Fibroblast of skin of abdomen (primary cell): ENCODE data around the gene PUS1.
"Not testable (repeated sequence)": the region's sequence is repeated elsewhere in the genome, so short reads cannot be mapped to it uniquely, and the experiment has no call there.

Source experiments
- DNase-seq: peaks from one replicate; pipeline ENCODE4 v3.0.0-alpha.2; 2013

PUS1 gene

GRCh38 chr12:131963381-131963780 lies 34.3 kb downstream of the PUS1 start:
- no peak for DNase-seq

DNA sequence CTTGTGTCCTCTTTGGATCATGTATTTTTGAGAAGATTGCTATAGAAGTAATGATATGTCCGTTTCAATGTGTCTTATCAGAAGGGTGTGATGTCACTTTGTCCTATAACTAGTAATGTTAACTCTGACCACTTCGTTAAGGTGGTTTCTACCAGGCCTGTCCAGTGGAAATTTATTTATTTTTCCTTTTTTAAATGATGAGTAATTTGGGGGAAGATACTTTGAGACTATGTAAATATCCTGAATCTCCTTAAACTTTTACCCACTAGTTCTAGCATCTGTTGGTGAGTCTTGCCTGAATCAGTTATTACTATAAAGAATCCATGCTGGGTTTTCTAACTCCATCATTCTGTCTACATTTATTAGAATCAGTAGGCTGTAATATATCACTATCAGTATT lies 36.0 kb downstream of the PUS1 start:
- no peak for DNase-seq

DNA sequence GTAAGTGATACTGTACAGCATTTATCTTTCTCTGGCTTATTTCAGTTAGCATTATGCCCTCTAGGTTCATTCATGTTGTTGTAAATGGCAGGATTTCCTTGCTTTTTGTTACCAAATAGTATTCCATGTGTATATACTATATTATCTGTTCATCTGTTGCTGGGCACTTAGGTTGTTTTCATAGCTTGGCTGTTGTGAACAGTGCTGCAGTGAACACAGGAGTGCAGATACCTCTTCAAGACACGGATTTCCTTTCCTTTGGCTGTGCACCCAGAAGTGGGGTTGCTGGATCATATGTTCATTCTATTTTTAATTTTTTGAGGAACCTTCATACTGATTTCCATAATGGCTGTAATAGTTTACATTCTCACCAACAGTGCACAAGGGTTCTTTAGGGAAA lies 42.1 kb downstream of the PUS1 start:
- no peak for DNase-seq

GRCh38 chr12:131975228-131975627 lies 46.2 kb downstream of the PUS1 start:
- no peak for DNase-seq

GRCh38 chr12:131979606-131980005 lies 50.5 kb downstream of the PUS1 start:
- no peak for DNase-seq

- DNase-seq, result no peak
Measured at GRCh38 chr12:131980263-131980662, 51.2 kb downstream of the PUS1 start.

DNA sequence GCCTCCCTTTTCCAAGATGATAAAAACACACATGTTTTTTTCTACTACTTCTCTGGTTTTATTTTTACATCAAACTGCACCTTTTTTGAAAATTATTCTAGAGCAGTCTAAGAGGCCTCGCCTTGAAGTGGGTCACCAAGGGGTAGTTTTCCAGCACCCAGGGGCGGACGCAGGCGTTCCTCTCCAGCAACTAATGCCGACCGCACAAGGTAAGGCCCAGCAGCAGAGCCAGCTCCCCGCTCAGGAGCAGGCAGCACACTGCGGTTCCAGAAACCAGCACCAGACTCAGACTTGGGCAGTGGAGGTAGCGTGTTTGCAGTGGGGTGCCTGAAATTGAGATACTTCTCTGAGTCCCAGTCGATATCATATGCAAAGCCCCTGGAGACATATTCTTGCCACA lies 52.3 kb downstream of the PUS1 start:
- no peak for DNase-seq

- DNase-seq, result no peak
Measured at GRCh38 chr12:131982041-131982440, 53.0 kb downstream of the PUS1 start.

DNA sequence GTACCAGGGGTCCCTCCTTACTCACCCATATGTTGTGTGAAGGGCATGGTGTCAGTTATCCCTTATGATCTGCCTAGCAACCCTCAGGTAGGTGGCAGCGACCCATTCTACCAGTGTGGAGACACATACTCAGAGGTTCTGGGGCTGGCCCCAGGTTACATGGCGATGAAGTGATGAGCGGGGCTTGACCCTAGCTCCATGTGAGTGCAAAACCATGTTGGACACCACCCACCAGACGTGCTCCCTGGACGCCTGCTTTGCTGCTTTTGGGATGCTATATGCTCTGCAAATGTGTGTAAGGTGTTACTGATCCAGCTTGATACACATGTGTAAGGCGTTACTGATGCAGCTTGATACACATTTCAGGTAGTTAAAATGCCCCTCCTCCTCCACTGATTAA lies 54.0 kb downstream of the PUS1 start:
- no peak for DNase-seq

- no peak for DNase-seq
Measured at GRCh38 chr12:131983554-131983953, 54.5 kb downstream of the PUS1 start.

- no peak for DNase-seq
Measured at GRCh38 chr12:131984334-131984733, 55.3 kb downstream of the PUS1 start.

DNA sequence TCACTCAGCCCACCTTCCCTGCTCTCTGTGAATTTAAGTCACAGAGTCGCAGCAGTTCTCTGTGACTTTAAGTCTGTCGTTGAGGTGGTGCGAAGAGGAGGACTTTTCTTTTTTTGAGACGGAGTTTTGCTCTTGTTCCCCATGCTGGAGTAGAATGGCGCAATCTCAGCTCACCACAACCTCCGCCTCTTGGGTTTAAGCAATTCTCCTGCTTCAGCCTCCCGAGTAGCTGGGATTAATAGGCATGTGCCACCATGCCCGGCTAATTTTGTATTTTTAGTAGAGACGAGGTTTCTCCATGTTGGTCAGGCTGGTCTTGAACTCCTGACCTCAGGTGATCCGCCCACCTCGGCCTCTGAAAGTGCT lies 56.4 kb downstream of the PUS1 start:
- not testable (repeated sequence) for DNase-seq

GRCh38 chr12:131986361-131986760 lies 57.3 kb downstream of the PUS1 start:
- no peak for DNase-seq

GRCh38 chr12:131986910-131987309 lies 57.8 kb downstream of the PUS1 start:
- DNase-seq, result no peak

DNA sequence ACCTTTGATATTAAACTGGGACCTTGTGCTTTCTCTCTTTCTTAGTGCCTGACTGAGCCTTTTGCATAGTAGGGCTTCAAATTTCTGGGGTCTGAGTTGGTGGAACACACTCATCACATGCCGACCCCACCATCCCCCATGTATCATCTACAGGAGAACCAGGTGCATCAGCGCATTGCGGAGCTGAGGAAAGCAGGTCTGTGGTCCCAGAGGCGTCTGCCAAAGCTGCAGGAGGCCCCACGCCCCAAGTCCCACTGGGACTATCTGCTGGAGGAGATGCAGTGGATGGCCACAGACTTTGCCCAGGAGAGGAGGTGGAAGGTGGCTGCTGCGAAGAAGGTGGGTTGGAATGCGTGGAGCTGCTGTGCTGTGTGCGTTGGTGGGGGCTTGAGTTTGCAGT lies 58.5 kb downstream of the PUS1 start:
- DNase-seq, result no peak

DNA sequence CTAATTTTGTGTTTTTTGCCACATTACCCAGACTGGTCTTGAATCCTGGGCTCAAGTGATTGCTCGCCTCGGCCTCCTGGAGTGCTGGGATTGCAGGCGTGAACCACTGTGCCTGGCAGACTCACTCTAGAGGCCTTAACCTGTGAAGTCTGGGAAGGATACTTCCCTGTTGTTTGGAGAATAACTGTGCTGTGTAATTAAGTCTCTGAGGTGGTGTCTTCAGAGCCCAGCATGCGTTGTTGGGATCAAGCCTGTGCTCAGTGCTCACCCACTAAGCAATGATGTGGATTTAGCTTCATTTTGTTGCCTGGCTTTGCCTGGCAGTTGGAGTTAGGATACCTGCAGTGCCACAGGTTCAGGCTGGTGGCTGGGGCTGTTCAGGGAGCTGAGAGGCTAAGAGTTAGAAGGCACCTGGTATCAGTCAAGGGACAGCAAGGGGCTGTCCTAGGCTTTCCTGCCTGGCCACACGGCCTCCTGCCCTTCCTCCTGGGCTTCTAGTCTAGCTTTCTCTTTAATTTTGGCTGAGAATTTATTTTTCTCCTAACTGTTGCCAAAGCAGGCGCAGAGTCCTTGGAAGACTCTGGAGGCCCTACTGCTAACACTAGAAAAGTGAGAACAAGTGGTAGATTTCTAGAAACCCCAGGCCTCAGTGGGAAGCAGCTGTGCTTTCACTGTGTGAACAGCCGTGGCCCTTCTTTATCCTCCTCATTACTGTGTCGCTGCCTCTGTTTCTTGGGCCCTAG lies 59.1 kb downstream of the PUS1 start:
- DNase-seq, result no peak

GRCh38 chr12:131989021-131989420 lies 59.9 kb downstream of the PUS1 start:
- DNase-seq, result no peak

DNA sequence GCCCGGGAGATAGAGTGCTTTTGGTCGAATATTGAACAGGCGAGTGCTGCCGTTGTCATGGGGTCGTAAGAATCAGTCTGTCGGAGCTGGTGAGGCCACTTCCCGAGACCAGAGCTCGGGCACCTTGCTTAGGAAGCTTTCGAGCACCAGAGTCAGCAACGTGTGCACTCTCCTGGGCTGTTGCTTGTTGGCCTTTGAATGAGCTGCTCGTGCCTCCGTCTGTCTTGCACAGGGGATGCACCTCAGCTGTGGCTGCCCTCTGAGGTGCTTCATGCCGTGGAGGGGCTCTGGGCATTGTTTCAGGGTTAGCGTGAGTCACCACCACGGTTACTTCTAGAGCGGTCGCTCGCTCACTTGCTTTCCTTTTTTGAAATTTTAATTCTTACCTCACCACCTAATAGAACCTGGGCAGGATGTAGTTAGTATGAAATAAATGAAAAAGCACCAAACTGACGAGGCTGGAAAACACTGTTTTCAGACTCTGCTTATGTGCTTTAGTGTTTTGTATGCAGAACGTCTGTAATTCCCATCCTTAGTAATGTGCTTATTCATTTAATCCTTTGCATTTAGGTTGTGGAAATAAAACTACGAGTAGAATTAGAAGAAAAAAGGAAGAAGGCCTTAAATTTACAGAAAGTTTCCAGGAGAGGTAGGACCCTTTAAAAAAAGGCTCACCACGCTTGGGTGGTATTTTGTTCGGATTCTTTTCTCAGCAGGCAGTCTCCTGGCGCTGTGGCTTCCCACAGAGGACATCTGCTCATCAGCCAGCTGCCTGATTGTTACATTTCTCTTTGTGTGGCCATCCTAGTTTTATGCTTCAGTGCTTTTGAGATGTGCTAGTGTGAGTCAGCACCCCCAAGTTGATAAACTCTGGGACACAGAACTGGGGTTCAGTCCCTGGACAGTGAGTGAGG lies 61.2 kb downstream of the PUS1 start:
- DNase-seq, result no peak

- DNase-seq, result no peak
Measured at GRCh38 chr12:131990980-131991305, 61.9 kb downstream of the PUS1 start.

GRCh38 chr12:131991816-131992430 lies 62.8 kb downstream of the PUS1 start:
- DNase-seq, result peak; percentile 44

GRCh38 chr12:131994589-131994988 lies 65.5 kb downstream of the PUS1 start:
- DNase-seq, result no peak
